ENCODE measurements around the gene CARMIL3.

DNA sequence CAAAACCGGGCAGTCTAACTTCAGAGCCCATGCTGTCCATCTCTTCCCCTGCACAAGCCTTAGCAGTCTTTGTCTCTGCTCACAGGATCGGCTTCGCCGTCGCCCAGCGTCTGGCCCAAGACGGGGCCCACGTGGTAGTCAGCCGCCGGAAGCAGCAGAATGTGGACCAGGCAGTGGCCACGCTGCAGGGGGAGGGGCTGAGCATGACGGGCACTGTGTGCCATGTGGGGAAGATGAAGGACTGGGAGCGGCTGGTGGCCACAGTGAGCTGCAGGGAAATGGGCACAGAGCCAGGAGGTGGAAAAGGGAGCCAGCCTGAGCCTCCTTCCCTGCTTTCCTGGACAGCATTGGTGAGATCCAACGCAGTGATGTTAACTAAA lies 14.2 kb upstream of the CARMIL3 start:
- TF ChIP-seq, protein P1, sequence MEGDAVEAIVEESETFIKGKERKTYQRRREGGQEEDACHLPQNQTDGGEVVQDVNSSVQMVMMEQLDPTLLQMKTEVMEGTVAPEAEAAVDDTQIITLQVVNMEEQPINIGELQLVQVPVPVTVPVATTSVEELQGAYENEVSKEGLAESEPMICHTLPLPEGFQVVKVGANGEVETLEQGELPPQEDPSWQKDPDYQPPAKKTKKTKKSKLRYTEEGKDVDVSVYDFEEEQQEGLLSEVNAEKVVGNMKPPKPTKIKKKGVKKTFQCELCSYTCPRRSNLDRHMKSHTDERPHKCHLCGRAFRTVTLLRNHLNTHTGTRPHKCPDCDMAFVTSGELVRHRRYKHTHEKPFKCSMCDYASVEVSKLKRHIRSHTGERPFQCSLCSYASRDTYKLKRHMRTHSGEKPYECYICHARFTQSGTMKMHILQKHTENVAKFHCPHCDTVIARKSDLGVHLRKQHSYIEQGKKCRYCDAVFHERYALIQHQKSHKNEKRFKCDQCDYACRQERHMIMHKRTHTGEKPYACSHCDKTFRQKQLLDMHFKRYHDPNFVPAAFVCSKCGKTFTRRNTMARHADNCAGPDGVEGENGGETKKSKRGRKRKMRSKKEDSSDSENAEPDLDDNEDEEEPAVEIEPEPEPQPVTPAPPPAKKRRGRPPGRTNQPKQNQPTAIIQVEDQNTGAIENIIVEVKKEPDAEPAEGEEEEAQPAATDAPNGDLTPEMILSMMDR (conservative IDR thresholded peaks at IDR 0.05): no peak
- TF ChIP-seq ZFX (IDR thresholded peaks at IDR 0.05): no peak

Measured in C4-2B (cell line).